T-helper 2 cell (primary cell): ENCODE measurements around the gene PRSS22.

Source experiments
- DNase-seq, 5 experiments: peaks; one replicate each; pipeline versions ENCODE4 v3.0.0 to v3.0.0-alpha.2; 2012 to 2022

The PRSS22 gene

DNA sequence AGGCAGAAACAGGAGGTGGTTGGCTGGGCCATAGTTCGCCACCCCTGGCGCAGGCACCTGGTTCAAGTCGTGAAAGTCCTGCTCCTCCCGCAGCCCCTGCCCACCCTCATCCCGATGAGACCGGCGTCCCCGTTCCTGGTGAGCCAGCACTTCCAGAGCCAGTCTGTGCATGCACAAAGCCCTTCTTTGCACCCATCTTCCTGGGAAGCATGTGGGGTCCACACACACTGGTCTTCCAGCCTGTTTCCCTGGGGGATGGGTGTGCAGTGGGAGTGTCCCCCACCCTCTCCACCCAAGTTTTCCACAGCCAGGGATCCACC is 29.5 kb downstream of the PRSS22 start:
- DNase-seq: no peak

DNA sequence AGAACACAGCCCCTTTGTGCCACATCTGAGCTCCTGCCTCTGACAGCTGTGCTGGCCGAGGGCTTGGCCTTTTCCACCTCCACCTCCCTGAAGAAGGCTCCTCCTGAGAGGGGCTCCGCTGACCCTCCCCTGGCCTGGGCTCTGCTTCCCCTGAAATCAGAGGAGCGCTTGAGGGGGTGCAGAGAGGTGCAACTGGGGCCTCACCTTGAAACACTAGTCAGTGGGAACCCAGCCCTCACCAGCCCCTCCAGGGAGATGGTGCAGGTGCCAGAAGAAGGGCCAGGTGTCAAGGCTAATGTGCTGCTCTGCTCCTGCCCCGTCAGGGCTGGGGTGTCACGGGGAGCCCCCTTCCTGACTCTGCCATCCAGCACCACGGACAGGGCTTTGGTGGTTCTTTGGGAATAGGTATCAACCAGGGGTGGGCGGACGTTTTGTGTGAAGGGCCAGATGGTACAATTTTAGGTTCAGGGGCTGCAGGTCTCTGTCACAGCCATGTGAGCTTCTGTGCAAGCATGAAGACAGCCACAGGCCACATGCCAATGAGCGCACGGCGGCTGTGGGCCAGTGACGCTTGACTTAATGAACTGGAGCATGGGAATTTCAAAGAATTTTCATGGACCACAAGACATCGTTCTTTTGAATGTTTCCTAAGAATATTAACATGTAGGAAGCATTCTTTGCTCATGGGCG is 30.0 kb downstream of the PRSS22 start:
- DNase-seq: no peak

DNA sequence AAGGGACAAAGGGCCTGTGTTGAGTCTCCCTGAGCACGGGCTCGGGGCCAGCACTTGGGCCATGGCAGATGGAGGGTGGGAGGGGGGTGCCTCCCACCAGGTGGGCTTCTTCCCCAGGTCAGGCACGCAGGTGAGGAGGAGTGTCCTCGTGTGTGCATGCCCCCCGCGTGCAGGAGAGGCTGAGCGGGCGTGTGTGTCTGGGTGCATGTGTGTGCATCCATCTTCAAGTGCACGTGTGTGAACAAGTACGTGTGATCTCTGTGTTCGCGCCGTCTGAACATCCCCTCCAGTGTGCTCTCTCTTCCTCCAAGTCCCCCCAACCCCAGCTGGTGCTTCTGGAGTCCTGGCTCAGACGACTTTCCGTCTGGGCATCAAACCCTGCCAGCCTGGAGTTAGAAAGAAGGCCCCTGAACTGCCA is 30.6 kb downstream of the PRSS22 start:
- DNase-seq: no peak

DNA sequence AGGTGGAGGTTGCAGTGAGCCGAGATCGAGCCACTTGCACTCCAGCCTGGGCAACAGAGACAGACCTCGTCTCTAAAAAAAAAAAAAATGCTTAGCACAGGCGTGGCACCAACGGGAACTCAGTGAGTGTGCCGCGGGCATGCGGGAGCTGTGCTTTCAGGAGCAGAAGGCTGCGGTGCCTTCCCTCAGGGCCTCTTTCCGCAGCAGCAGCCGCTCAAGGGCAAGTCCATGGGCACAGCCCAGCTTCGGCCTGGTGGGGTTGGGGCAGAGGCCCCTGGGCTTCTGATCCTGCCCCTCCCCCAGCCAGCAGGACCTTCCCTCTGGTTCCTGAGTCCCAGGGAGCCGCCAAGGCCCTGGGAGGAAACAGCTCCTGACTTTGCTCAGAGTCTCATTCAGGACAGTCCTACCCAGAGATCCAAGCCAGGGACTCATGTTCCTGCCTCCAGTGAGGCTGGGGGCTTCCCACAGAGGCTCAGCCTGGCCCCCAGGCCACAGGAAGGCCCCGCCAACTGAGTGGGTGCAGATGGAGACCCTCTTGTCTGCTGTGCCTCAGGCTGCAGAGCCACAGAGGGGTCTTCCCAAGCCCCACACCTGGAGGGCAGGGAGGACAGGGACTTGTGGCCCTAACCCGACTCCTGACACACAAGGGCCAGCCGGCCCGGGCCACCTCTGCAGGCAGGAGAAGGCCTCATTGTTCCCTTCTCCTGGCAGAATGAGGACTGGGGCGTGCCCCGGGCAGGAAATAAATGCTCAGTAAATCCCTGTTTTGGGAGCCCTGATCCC is 31.2 kb downstream of the PRSS22 start:
- DNase-seq: no peak

DNA sequence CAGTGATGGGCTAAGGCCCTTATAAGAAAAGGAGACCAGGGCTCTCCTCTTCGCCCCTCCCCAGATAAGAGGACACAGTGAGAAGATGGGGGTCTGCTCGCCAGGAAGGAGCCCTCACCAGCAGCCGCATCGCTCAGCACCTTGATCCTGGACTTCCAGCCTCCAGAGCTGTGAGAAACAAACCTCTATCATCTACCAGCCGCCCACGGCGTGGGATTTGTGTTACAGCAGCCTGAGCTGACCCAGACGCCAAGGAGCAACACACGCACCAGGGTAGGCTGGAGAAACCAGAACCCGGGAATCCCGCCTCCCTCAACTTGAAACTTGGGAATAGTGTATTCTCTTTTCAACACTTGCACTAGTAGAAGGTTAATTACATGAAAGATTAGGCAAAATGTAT is 32.1 kb downstream of the PRSS22 start:
- no peak for DNase-seq

DNA sequence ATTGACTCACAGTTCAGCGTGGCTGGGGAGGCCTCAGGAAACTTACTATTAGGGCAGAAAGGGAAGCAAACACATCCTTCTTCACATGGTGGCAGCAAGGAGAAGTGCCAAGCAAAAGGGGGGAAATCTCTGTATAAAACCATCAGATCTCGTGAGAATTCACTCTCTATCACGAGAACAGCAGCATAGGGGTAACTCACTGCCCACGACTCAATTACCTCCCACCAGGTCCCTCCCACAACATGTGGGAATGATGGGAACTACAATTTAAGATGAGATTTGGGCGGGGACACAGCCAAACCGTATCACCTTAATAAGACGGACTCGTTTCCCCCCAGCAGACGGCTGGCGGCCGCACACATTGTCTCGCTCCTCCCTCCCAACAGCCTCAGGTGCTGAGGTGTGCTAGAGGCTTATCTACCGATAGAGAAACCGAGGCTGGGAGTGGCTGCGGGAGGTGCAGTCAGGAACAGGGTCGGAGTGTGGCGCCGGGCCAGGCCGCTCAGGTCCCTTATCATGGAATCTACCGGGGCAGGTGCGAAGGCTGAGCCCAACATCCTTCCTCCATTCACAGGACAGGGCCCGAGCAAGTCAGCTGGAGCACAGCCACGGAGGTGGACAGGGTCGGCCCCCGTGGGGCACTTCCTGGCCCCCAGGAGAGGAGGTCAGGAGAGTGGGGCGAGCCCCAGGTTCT is 32.8 kb downstream of the PRSS22 start:
- no peak for DNase-seq

DNA sequence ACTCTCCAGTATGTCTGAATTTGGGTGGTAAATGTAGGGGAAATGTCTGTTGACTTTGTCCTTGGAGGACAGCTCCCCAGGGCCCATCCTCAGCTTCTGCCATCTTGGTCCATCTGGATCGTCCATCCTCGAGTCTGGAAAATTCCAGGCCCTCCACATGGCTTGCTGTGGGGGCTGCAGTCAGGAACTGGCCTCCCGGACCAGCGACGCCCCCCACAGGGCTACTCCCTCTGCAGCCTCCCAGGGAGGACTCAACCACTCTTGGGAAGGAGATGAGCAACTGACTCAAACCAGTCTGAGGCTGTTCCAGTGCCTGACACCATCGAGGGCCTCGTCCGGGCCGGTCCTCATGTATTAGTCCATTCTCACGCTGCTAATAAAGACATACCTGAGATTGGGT is 33.3 kb downstream of the PRSS22 start:
- no peak for DNase-seq

DNA sequence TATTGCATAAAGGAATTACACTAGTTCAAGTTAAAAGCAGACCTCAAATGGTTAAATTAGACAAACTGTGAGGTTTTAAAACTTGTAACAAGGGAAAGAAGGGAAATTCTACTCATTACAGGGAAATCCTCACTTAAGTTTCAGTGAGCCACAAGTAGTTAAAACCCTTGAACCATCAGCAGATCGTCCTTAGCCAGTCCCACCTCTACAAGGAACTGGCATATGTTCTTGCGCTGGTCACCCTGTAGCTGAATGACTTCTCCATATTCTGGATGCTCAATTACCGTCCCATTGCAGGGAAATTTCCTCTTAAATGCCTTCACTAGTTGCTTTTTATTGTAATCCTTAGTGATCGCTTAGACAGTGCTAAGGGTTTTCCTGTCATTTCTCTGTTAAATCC is 35.5 kb downstream of the PRSS22 start:
- no peak for DNase-seq

DNA sequence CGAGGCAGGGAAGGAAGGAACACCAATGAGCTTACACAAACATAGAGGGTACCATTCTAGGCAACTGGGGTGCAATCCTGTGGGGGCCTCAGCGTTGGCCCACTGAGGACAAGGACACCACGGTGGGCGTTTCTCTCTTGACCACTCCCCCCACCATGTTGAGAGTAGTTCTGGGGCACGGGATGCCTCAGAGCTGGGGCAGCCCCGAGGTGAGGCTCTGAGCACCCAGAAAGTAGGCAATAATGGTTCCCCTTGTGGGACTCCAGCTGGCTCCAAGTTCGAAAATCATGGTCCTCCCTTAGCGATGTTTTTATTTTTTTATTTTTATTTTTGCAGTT is 35.8 kb downstream of the PRSS22 start:
- no peak for DNase-seq

DNA sequence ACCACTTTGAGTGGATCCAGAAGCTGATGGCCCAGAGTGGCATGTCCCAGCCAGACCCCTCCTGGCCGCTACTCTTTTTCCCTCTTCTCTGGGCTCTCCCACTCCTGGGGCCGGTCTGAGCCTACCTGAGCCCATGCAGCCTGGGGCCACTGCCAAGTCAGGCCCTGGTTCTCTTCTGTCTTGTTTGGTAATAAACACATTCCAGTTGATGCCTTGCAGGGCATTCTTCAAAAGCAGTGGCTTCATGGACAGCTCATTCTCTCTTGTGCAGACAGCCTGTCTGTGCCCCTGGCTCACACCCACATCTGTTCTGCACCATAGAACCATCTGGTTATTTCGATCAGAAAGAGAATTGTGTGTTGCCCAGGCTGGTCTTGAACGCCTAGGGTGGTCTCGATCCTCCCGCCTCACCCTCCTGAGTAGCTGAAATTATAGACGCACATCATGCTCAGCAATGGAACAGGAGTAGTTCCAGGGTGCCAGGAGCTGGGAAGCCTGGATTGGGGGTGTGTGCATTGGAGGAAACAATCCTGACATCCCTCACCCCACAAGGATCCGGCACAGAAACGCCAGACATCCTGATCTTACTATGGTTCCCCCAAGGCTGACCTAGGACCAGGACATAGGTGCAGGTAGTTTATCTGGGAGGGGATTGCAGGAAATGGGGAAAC is 36.3 kb downstream of the PRSS22 start:
- DNase-seq: no peak

DNA sequence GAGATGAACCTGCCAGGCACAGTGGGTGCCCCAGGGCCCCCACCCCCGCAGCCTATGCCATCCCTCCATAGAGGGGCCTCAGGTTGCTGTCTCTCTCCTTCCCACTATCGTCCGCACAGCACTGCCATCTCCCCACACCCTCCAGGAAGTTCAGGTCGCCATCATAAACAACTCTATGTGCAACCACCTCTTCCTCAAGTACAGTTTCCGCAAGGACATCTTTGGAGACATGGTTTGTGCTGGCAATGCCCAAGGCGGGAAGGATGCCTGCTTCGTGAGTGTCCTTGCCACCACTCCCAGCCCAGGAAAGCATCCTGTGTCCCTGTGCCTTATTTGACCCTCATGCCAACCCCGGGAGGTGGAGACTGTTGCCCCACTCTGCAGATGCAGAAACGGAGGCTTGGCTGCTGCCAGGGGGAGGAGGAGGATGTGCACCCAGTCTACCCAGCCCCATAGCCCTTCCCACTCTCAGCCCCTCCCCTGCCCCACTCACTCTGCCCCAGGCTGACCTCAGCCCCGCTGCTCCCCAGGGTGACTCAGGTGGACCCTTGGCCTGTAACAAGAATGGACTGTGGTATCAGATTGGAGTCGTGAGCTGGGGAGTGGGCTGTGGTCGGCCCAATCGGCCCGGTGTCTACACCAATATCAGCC is 37.0 kb downstream of the PRSS22 start:
- DNase-seq: no peak

DNA sequence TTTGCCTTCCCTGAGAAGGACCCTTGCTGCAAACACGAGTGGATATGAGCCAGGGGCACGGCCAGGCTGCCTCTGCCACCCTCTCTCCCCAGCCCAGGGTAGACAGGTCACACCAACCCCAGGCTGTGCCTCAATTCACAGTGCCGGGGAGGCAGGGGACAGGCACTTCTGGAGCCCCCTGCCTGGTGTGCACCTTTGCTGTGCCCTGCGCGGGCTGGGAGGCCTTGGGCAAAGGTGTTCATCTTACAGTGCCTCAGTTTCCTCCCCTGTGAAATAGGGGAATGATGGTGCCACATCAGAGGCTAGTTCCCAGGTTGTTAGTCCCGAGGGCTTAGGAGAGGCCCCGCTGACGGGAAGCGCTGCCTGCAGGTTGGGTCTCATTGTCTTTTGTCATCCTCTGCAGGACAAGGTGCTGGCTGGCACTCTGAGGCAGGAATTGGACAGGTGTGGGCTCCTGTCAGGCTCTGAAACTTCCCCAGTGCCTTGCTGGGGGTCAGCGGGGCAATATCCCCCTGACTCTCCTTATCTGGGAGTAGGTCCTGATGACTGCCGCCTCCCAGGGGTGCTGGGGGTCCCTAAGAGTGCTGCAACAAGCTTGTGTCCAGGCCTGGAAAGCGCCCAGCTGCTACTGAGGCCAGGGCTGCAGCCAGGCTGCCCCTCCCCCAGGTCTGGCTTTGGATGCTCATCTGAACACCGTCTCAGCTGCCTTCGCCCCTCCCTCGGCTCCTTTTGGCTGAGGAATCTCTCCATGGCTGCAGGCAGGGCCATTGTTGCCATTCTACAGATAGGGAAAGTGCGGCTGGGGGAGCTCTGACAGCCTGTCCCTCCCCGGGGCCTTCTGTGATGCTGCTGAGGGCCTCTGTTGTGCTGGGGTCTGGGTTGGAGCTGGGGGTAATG is 37.8 kb downstream of the PRSS22 start:
- DNase-seq: no peak

DNA sequence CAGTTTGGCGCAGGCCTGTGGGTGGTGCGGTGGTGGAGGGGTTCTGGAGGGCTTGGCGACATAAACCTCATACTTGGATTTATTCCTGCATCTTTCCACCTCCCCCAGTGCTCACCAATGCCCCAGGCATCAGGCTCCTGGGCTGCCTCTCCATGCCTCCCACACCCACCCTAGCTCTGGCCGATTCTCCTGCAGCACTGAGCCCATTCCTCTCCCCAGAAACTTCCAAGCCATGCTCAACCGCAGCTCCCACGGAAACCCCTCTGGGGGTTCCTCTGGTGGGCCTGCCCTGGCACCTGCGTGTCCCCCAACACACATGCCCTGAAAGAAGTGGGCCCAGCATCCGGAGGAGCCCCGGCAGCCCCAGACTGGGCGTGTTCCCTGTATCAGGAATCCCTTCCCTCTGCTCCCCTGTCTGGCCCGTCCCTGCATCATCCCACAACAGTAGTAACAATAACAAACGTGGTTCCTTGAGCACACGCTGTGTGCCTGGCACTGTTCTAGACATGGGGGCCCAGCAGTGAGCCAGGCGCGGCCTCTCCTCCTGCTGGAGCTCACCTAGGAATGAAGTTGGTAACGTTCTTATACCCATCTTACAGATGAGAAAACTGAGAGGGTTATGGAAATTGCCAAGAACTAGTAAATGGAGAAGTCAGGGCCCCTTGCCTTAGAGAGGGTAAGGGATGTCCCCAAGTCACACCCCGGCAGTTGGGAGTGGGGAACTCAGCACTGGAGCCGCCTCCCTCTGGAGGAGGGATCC is 38.6 kb downstream of the PRSS22 start:
- DNase-seq: no peak

DNA sequence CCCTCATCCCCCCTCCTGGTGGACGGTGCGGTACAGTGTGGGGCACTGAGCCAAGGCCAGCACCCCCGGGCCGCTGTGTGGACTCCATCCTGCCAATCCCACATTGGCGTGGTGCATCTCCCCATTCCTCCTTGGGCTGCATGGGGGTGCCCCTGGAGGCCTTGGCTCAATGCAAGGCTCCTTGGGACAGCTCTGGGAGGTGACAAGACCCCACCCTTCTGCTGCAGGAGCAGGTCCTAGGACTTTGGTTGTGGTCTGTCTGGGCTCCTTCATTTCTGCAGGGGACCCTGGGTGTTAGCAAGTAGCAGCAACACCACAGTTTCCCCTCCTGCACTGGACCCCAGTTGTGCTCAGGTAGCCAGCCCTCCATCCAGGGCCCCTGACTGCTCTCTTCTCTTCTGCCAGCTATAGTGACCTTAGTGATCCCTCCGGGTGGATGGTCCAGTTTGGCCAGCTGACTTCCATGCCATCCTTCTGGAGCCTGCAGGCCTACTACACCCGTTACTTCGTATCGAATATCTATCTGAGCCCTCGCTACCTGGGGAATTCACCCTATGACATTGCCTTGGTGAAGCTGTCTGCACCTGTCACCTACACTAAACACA is 39.6 kb downstream of the PRSS22 start:
- no peak for DNase-seq

DNA sequence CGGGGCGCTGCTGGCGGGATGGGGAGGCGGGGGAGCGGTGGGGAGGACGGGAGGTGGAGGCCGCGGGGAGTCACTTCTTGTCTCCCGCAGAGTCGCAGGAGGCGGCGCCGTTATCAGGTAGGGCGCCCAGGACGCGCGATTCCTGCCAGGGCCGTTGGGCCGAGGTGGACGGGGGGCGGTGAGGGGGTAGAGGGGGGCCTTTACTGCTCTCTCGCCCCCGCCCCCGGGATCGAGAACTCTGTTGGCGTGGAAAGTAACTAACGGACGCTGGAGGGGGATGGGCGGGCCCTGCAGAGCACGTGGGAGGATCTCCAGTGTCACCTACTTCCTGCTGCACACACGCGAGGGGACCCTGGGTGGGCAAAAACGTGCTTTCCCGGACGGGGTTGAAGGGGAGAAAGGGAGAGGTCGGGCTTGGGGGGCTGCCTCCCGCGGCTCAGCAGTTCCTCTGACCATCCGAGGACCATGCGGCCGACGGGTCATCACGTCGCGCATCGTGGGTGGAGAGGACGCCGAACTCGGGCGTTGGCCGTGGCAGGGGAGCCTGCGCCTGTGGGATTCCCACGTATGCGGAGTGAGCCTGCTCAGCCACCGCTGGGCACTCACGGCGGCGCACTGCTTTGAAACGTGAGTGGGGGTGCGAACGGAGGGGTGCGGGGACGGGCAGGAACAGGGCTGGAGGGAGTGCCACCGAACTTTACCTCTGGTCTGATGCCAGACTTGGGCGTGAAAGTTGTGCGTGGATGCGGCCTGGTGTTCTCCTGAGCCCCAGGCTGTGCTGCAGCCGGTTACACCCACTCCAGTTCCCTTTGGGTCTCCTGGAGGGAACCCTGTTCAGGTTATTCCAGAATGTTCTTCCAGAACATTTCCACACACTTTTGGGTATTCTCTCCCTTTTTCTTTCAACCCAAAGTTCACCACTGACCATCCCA is 40.4 kb downstream of the PRSS22 start:
- peak in 1 of 5 experiments; percentile 26 for DNase-seq

DNA sequence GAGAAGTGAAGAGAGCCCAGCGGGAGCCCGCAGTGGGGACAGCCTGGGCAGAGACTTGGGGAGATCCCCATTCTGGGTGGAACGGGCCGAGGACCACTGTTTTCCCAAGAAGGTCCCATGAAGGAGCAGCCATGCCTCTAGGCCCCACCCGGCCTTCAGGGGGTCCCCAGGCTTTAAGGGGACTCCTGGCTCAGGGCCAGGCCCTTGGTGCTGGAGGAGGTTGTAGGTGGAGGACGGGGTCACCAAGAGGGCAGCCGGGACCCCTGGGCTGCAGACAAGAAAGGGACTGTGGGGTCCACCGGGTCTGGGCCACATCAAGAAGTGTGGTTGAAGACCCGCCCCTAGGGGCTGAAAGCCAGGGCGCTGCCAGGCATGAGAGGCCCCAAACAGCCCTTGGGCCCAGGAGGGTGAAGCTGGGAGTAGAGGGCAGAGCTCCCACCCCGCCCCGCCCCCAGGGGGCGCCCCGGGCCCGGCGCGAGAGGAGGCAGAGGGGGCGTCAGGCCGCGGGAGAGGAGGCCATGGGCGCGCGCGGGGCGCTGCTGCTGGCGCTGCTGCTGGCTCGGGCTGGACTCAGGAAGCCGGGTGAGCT is 41.1 kb downstream of the PRSS22 start, which contains the start of gene PRSS21:
TSS of gene PRSS21 (plus strand) at position 487 of the 589 bp plus-strand sequence. CDS start at position 519, 32 bp downstream.
- peak in 2 of 5 experiments; percentile 36 to 48 for DNase-seq

DNA sequence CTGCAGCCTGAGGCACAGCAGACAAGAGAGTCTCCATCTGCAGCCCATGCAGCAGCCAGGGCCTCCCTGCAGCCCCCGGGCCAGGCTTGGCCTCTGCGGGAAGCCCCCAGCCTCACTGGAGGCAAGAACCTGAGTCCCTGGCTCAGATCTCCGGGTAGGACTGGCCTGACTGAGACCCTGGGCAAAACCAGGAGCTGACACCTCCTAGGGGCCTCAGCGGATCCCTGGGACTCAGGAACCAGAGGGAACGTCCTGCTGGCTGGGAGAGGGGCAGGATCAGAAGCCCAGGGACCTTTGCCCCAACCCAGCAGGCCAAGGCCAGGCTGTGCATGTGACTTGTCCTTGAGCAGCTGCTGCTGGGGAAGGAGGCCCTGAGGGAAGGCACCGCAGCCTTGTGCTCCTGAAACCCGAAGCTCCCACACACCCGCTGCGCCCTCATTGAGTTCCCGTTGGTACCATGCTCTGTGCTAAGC is 42.6 kb downstream of the PRSS22 start:
- DNase-seq: no peak

DNA sequence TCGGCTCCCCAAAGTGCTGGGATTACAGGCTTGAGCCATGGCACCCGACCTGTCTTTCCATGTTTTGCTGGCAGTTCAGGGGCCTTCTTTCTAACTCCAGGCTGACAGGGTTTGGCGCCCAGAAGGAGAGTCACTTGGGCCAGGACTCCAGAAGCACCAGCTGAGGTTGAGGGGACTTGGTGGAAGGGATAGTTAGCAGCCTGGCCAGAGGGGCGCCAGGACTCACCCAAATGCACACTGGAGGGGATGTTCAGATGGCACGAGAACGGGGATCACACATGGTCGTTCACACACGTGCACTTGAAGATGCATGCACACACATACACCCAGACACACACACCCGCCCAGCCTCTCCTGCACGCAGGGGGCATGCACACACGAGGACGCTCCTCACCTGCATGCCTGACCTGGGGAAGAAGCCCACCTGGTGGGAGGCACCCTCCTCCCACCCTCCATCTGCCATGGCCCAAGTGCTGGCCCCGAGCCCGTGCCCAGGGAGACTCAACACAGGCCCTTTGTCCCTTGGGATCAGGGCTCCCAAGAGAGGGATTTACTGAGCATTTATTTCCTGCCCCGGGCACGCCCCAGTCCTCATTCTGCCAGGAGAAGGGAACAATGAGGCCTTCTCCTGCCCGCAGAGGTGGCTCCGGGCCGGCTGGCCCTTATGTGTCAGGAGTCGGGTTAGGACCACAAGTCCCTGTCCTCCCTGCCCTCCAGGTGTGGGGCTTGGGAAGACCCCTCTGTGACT is 43.2 kb downstream of the PRSS22 start:
- DNase-seq: no peak
